Adrenal gland (tissue), 12 donors: Measurements from ENCODE around the gene NEURL2. TPM values are rescaled to one million over a fixed set of nuclear protein-coding genes. Genes with fewer than 3 reads are reported as not detected.
"Not testable (repeated sequence)": the region's sequence is repeated elsewhere in the genome, so short reads cannot be mapped to it uniquely, and the experiment has no call there.

Experiments
- DNase-seq, 7 donors: peaks; one replicate each; pipeline ENCODE4 v3.0.0-alpha.2; 2019 to 2020
- H3K27ac ChIP-seq, 5 donors: fragments of 200-600 bp; sonication (generic) in 4 of 5; 1 replicate in 3 of 5; 2 replicates in 2 of 5; pipeline versions ENCODE4 v1.5.1 to v1.8.0; 2016 to 2020; ENCODE audit warnings: mild to moderate bottlenecking in 1 of 5
- H3K27me3 ChIP-seq: fragments of 200-600 bp; 2 replicates; pipeline ENCODE4 v1.8.0; 2021
- H3K36me3 ChIP-seq, 2 donors: fragments of 200-600 bp; replicated peaks in 1 of 2; 1 replicate in 1 of 2; 2 replicates in 1 of 2; pipeline versions ENCODE4 v1.5.1 to v1.8.0; 2018 to 2022
- H3K4me1 ChIP-seq, 2 donors: fragments of 200-600 bp; replicated peaks in 1 of 2; 1 replicate in 1 of 2; 2 replicates in 1 of 2; pipeline versions ENCODE4 v1.5.1 to v1.8.0; 2018 to 2021
- H3K4me3 ChIP-seq, 4 donors: fragments of 200-600 bp; sonication (generic) in 3 of 4; one replicate each; pipeline ENCODE4 v1.5.1; 2016 to 2018
- H3K9me3 ChIP-seq, 3 donors: fragments of 200-600 bp; sonication (generic) in 1 of 3; replicated peaks in 1 of 3; 1 replicate in 2 of 3; 2 replicates in 1 of 3; pipeline versions ENCODE4 v1.5.1 to v1.8.0; 2016 to 2021
- POLR2A ChIP-seq, 2 donors: fragments of 450-650 bp; IDR thresholded peaks; one replicate each; pipeline ENCODE4 v1.6.1; 2017; ENCODE audit warnings: antibody characterized with exemption in 2 of 2, mild to moderate bottlenecking in 2 of 2, moderate library complexity in 1 of 2
- WGBS, 4 donors: extraction: QIAGEN DNeasy Blood & Tissue Kit in 2 of 4; methylation state at CpG; one replicate each; pipeline versions ENCODE4 v1.1.5 to v1.1.7; 2013 to 2017; 5-methylcytosine and 5-hydroxymethylcytosine counted together
- intact Hi-C, 2 donors: fragments of 100-400 bp; cut with DNase I; formaldehyde crosslinking; loops; one replicate each; pipeline versions ENCODE4 v1.14.1 to v1.15.0; 2022 to 2023
- polyA plus RNA-seq, 3 donors: library from polyadenylated mRNA; stranded (reverse); fragments of 200-250 nt in 2 of 3; fragments of 350-450 nt in 1 of 3; fragmentation: Illumina TruSeq in 1 of 3; extraction: RNeasy Lipid Tissue Mini Kit (QIAGEN cat#74804) in 1 of 3; gene quantifications; one replicate each; pipeline ENCODE4 v1.2.3, GENCODE V29; 2013 to 2014
- total RNA-seq, 9 donors: library from RNA; depleted of rRNA in 4 of 9; stranded (reverse); fragments of >200 nt in 4 of 9; fragments of 120-200 nt in 1 of 9; fragmentation: NEBNext Ultra II Directional in 1 of 9; extraction: Animal tissue kit (Norgen Biotek cat#: 25700) in 1 of 9; gene quantifications; one replicate each; pipeline versions ENCODE4 v1.1.0 to v1.2.4, GENCODE V29; 2013 to 2023
- TF ChIP-seq, protein P1 (sequence below), 6 experiments: fragments of 450-650 bp in 4 of 6; fragments of 200-600 bp in 2 of 6; sonication (generic) in 1 of 6; IDR thresholded peaks; 1 replicate in 5 of 6; 2 replicates in 1 of 6; pipeline versions ENCODE4 v1.5.1 to v1.8.0; 2016 to 2021; ENCODE audit warnings: antibody characterized with exemption in 6 of 6, mild to moderate bottlenecking in 2 of 6, moderate library complexity in 1 of 6
- donor health status: healthy with polysubstance abuse.
- donor health status: Bipolar disorder and iron deficiency.
- donor health status: DM: yes; HTN: yes; CAD: no.
- donor health status: DM: no; HTN: no; CAD: no.
- donor health status: DM: no; HTN: no; CAD: no.
- donor health status: DM: yes; HTN: yes; CAD: no.

Gene NEURL2
- total and polyA plus RNA-seq, 12 donors, result 1.0 to 36.4 (median 13.7) TPM

GRCh38 chr20:45874576-45874975 lies 16.4 kb downstream of the NEURL2 start:
- no peak for DNase-seq
- H3K4me3 ChIP-seq, result no peak overlapping the region
- intact Hi-C loops, result no loop called here
- no peak for TF ChIP-seq POLR2A (IDR thresholded peaks at IDR 0.05)
- TF ChIP-seq, protein P1, sequence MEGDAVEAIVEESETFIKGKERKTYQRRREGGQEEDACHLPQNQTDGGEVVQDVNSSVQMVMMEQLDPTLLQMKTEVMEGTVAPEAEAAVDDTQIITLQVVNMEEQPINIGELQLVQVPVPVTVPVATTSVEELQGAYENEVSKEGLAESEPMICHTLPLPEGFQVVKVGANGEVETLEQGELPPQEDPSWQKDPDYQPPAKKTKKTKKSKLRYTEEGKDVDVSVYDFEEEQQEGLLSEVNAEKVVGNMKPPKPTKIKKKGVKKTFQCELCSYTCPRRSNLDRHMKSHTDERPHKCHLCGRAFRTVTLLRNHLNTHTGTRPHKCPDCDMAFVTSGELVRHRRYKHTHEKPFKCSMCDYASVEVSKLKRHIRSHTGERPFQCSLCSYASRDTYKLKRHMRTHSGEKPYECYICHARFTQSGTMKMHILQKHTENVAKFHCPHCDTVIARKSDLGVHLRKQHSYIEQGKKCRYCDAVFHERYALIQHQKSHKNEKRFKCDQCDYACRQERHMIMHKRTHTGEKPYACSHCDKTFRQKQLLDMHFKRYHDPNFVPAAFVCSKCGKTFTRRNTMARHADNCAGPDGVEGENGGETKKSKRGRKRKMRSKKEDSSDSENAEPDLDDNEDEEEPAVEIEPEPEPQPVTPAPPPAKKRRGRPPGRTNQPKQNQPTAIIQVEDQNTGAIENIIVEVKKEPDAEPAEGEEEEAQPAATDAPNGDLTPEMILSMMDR (IDR thresholded peaks at IDR 0.05), result no peak
- 76 to 85% (median 82%) methylated on average over 4 of the region's 4 CpGs for WGBS, 4 donors
- H3K27ac ChIP-seq, result no peak overlapping the region
- no peaks in the 10 kb centered on the region for H3K9me3 ChIP-seq
- H3K36me3 ChIP-seq, result peaks cover 0 to 12% of the 10 kb centered on the region in 2 donors
- no peaks in the 10 kb centered on the region for H3K27me3 ChIP-seq
- H3K4me1 ChIP-seq, result peaks cover 10 to 14% of the 10 kb centered on the region in 2 donors

- H3K27ac ChIP-seq, H3K9me3 ChIP-seq, H3K27me3 ChIP-seq, intact Hi-C loops, H3K4me3 ChIP-seq, DNase-seq: not testable (repeated sequence)
- H3K4me1 ChIP-seq, result peaks cover 10 to 14% of the 10 kb centered on the region in 2 donors
- 90 to 97% (median 94%) methylated on average over 10 of the region's 10 CpGs for WGBS, 4 donors
- H3K36me3 ChIP-seq, result peaks cover 0 to 12% of the 10 kb centered on the region in 2 donors
These were observed 16.9 kb downstream of the NEURL2 start for GRCh38 chr20:45874104-45874481.

- TF ChIP-seq, protein P1 (IDR thresholded peaks at IDR 0.05), result no peak
- TF ChIP-seq POLR2A (IDR thresholded peaks at IDR 0.05), result no peak
- Histone ChIP-seq H3K36me3 (peaks cover 0 to 12% of the 10 kb centered on the region in 2 donors), H3K4me1 (peaks cover 7 to 9% of the 10 kb centered on the region in 2 donors), H3K9me3 (no peaks in the 10 kb centered on the region), H3K4me3 (no peak overlapping the region), H3K27me3 (no peaks in the 10 kb centered on the region), H3K27ac (no peak overlapping the region)
- intact Hi-C loops, result no loop called here
- DNase-seq, result no peak
- 19 to 38% (median 32%) methylated on average over 1 of the region's 1 CpG for WGBS, 4 donors
These were observed 17.5 kb downstream of the NEURL2 start for GRCh38 chr20:45873409-45874103.

DNA sequence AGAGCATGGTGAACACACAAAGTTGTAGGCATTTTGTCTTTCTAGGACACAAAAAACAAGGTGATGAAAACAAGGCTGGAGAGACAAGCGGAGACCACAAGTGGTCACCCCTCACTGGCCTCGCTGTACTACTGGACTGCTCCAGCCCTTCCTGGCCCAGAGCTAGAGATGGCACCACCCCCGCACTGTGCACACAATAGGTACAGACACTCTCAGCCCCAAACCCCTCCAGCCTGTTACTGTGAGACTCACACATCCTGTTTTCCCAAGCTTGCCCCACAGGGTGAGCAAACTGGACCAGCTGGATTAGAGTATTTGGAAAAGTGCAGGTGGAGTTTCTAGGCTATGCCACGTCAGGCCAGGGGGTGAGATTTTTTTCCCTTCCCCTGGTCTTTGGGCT lies 18.4 kb downstream of the NEURL2 start:
- no peaks in the 10 kb centered on the region for H3K9me3 ChIP-seq
- peaks cover 10 to 13% of the 10 kb centered on the region in 2 donors for H3K4me1 ChIP-seq
- H3K27ac ChIP-seq, result no peak overlapping the region
- H3K27me3 ChIP-seq, result no peaks in the 10 kb centered on the region
- intact Hi-C loops, result no loop called here
- no peak for TF ChIP-seq POLR2A (IDR thresholded peaks at IDR 0.05)
- TF ChIP-seq, protein P1 (IDR thresholded peaks at IDR 0.05), result no peak
- peaks cover 0 to 7% of the 10 kb centered on the region in 2 donors for H3K36me3 ChIP-seq
- DNase-seq, result peak in 1 of 7 donors; percentile 14
- WGBS, 4 donors, result 95 to 98% (median 97%) methylated on average over 4 of the region's 4 CpGs
- H3K4me3 ChIP-seq, result no peak overlapping the region

DNA sequence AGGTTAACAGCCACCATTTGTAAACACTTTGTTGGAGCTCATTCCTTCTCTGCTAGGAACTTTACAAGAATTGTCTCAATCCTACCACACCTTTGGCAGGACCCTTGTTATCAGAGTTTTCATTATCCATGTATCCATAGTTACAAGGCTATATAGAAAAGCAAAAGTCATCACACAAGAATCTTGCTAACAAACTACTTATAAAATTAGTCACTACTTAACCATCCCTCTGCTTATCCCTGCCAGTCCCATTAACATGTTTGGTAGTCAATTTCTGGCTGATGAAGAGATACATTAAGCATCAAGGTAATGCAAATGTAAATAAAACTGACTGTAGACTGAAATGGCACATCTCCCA lies 23.2 kb downstream of the NEURL2 start:
- no peaks in the 10 kb centered on the region for H3K9me3 ChIP-seq

More for the DNA sequence above, 23.2 kb downstream of the NEURL2 start:
- Histone ChIP-seq H3K4me1 (peaks cover 12 to 15% of the 10 kb centered on the region in 2 donors), H3K4me3 (no peak overlapping the region), H3K36me3 (no peaks in the 10 kb centered on the region), H3K27me3 (no peaks in the 10 kb centered on the region), H3K27ac (peak overlapping the region; percentile 26 to 75 (median 63))
- intact Hi-C loops, result no loop called here
- no peak for TF ChIP-seq POLR2A (IDR thresholded peaks at IDR 0.05)
- TF ChIP-seq, protein P1 (IDR thresholded peaks at IDR 0.05), result no peak
- DNase-seq, result no peak
